Activated T-helper 1 cell treated with anti-CD3 and anti-CD28 coated beads, Interleukin-12 subunit alpha, Interleukin-12 subunit beta, Interleukin-2, Interleukin-4 antibody, amounts not matched to agents 30 ng/mL and 10 ng/mL and 1 ng/mL, durations not matched to agents 14 hours and 24 hours and 36 hours (primary cell): ENCODE data around the gene SCN1B. TPM values are rescaled to one million over a fixed set of nuclear protein-coding genes. Genes with fewer than 3 reads are reported as not detected.
"Not testable (repeated sequence)": the region's sequence is repeated elsewhere in the genome, so short reads cannot be mapped to it uniquely, and the experiment has no call there.

Experiments used
- DNase-seq: peaks from one replicate; pipeline ENCODE4 v3.0.0; 2021; ENCODE audit warnings: low spot score
- H3K27ac Mint-ChIP-seq: one replicate; pipeline ENCODE4 v1.8.0; 2021; ENCODE audit warnings: mild to moderate bottlenecking, mixed read lengths
- H3K27me3 Mint-ChIP-seq: one replicate; pipeline ENCODE4 v1.8.0; 2022; ENCODE audit warnings: mild to moderate bottlenecking, moderate library complexity, mixed read lengths; ENCODE audit not compliant: insufficient read depth
- H3K36me3 Mint-ChIP-seq: one replicate; pipeline ENCODE4 v1.8.0; 2021; ENCODE audit warnings: low read depth, mixed read lengths
- H3K4me1 Mint-ChIP-seq: one replicate; pipeline ENCODE4 v1.8.0; 2021; ENCODE audit warnings: low read depth, mixed read lengths
- H3K4me3 Mint-ChIP-seq: one replicate; pipeline ENCODE4 v1.8.0; 2021; ENCODE audit warnings: mild to moderate bottlenecking, moderate library complexity, mixed read lengths
- H3K9me3 Mint-ChIP-seq: one replicate; pipeline ENCODE4 v1.8.0; 2021; ENCODE audit warnings: mixed read lengths
- intact Hi-C: fragments of 100-400 bp; cut with micrococcal nuclease; formaldehyde crosslinking; loops from one replicate; pipeline ENCODE4 v1.15.1; 2024
- total RNA-seq: library from RNA; stranded (reverse); gene quantifications from 2 replicates; pipeline ENCODE4 v1.2.3, GENCODE V29; 2022

Gene SCN1B
- total RNA-seq, 1 donor from 2014 or later = 1.2 TPM

DNA sequence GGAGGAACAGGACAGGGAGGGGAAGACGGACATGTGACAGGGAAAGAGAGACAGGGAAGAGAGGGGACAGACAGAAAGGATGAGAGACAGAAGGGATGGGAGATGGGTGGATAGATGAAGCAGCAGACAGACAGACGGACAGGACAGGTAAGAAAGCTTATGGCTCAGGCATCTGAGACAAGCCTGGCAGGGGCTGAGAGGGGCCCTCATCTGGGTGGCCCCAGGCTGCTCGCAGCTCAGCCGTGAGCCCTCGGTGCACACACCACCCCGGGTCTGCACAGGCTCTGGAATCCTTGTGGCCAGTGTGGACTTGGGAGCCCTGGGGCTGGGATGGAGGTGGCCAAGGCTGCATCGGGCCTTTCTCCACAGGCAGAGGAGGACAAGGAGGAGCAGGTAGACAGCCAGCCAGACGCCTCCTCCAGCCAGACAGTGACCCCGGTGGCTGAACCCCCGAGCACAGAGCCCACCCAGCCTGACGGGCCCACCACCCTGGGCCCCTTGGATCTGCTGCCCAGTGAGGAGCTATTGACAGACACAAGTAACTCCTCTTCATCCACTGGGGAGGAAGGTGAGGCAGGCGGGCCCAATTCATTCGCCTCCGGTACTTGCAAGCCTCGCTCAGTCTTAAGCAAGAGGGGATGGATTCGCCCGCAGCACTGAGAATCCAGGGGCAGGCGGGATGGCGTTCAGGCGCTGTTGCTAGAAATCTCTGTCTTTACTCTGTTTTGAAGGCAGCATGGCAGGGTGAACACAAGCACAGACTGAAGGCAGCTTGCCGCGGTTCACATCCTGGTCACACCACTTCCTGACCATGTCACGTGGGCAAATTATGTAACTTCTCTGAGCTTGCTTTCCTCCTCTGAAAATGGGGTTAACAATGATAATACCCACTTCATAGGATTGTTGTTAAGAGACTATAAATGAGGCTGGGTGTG is 16.2 kb upstream of the SCN1B start:
- Mint-ChIP-seq H3K9me3 (no peaks in the 10 kb centered on the region), H3K27me3 (no peaks in the 10 kb centered on the region), H3K36me3 (peaks cover 50% of the 10 kb centered on the region), H3K27ac (peak overlapping the region; percentile 77), H3K4me3 (peak overlapping the region; percentile 57), H3K4me1 (peaks cover 49% of the 10 kb centered on the region)
- intact Hi-C loops = loop anchor here (1.0 kb wide), 2 partner anchors 11 to 41 kb away; no protein-coding TSS in a partner anchor
- peak; percentile 51 for DNase-seq

DNA sequence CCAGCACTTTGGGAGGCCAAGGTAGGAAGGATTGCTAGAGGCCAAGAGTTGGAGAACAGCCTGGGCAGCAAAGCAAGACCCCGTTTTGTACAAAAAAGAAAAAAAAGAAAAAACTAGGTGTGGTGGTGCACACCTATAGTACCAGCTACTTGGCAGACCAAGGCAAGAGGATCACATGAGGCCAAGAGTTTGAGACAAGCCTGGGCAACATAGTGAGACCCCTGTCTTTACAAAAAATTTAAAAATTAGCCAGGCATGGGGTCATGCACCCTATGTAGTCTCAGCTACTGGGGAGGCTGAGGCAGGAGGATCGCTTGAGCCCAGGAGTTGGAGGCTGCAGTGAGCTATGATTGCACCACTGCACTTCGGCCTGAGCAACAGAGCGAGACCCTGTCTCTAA is 15.5 kb upstream of the SCN1B start:
- intact Hi-C loops = not testable (repeated sequence)
- peaks cover 54% of the 10 kb centered on the region for H3K36me3 Mint-ChIP-seq
- H3K27ac Mint-ChIP-seq = peak overlapping the region; percentile 77

DNA sequence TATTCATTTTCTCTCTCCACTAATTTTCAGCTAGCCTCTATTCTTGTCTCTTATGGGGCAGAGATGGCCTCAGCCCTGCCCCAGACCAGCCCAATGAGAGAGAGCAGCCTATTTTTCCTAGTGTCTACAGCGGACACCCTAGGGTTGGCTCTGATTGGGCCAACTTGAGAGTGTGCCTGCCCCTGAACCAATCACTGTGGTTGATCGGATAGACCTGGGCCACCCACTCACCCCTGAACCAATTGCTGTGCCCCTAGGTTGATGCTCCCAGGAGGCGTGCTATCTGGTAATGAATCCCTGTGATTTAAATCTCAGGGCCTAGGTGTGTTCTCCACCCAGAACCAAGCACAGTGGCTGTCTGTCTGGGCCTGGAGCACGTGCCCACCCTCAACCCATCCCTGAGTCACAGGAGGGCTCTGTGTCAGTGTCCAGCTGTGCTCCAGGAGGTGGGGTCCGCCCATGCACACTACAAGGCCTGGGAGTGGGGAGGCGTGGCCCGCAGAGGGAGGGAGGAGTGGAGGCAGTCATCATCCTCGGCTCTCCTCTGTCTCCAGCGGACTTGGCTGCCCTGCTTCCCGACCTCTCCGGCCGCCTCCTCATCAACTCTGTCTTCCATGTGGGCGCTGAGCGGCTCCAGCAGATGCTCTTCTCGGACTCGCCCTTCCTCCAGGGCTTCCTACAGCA is 14.9 kb upstream of the SCN1B start:
- Mint-ChIP-seq H3K36me3 (peaks cover 52% of the 10 kb centered on the region), H3K27me3 (no peaks in the 10 kb centered on the region), H3K9me3 (no peaks in the 10 kb centered on the region), H3K4me3 (no peak overlapping the region), H3K4me1 (peaks cover 46% of the 10 kb centered on the region), H3K27ac (no peak overlapping the region)
- no peak for DNase-seq
- intact Hi-C loops = no loop called here

More for the DNA sequence above, 15.5 kb upstream of the SCN1B start:
- DNase-seq, H3K4me3 Mint-ChIP-seq, H3K9me3 Mint-ChIP-seq, H3K27me3 Mint-ChIP-seq: not testable (repeated sequence)
- peaks cover 49% of the 10 kb centered on the region for H3K4me1 Mint-ChIP-seq

DNA sequence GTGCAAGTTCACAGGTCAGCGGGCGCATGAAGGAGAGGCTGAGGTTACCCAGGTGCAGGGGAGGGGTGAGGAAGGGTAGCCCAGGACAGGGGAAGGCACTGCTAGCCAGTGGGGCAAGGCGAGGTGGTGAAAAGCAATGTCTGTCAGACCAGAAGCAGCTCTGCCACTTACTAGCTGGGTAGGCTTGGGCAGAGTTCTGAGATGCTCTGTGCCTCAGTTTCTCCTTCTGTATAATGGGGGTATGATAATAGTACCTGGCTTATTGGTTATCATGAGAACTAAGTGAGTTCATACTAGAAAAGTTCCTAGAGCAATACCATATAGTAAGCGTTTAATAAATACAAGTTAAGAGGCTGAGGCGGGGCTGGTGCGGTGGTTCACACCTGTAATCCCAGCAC is 14.3 kb upstream of the SCN1B start:
- Mint-ChIP-seq H3K4me3 (no peak overlapping the region), H3K27ac (no peak overlapping the region), H3K36me3 (peaks cover 53% of the 10 kb centered on the region), H3K27me3 (no peaks in the 10 kb centered on the region), H3K4me1 (peaks cover 41% of the 10 kb centered on the region), H3K9me3 (no peaks in the 10 kb centered on the region)
- intact Hi-C loops = no loop called here
- DNase-seq = no peak

DNA sequence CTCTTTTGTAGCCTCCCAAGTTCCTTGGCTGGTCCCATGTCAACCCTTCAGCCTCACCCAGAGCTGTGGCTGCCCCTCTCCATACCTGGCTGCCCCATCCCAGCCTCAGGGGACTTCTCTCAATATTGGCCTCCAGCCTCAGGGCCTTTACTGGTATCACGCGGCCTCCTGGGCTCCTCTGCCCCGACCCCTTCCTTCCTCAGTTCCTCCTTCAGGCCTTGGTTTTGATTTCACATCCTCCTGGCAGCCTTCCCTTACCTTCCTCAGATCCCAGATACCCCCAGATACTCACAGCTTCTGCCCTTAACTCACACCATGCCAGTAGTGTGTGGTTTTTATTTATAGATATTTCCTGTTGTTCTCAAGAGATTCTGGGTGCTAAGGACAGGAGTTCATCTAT is 12.8 kb upstream of the SCN1B start:
- H3K27ac Mint-ChIP-seq = peak overlapping the region; percentile 40
- H3K27me3 Mint-ChIP-seq = no peaks in the 10 kb centered on the region
- peaks cover 54% of the 10 kb centered on the region for H3K36me3 Mint-ChIP-seq
- H3K4me3 Mint-ChIP-seq = no peak overlapping the region
- intact Hi-C loops = no loop called here
- peaks cover 27% of the 10 kb centered on the region for H3K4me1 Mint-ChIP-seq
- no peak for DNase-seq
- H3K9me3 Mint-ChIP-seq = no peaks in the 10 kb centered on the region

DNA sequence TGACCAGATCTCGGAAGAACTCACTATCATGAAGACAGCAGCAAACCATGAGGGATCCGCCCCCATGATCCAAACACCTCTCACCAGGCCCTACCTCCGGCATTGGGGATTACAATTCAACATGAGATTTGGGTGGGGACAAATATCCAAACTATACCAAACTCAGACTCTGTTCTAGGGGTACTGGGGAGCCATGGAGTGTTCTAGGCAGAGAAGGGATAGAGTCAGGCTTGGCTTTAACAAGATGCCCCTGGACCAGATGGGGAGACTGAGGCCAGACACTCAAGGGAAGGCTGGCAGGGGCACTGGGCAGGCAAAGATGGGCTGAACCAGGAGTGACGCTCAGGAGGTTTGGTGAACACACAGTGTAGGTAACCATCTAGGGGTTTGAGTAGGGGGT is 11.9 kb upstream of the SCN1B start:
- intact Hi-C loops = no loop called here
- H3K4me3 Mint-ChIP-seq = no peak overlapping the region
- H3K4me1 Mint-ChIP-seq = peaks cover 18% of the 10 kb centered on the region
- no peaks in the 10 kb centered on the region for H3K9me3 Mint-ChIP-seq
- no peak for DNase-seq
- no peak overlapping the region for H3K27ac Mint-ChIP-seq
- peaks cover 51% of the 10 kb centered on the region for H3K36me3 Mint-ChIP-seq
- H3K27me3 Mint-ChIP-seq = no peaks in the 10 kb centered on the region

DNA sequence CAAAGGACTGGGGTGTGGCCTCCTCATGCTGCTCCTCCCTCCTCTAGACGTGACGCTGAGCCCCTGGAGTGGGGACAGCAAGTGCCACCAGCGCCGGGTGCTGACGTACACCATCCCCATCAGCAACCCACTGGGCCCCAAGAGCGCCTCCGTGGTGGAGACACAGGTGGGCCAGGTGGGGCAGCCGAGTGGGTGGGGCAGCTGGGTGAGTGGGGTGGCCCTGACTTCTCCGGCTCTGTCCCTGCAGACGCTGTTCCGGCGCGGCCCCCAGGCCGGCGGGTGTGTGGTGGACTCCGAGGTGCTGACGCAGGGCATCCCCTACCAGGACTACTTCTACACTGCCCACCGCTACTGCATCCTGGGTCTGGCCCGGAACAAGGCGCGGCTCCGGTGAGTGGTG is 11.1 kb upstream of the SCN1B start:
- intact Hi-C loops = no loop called here
- no peak overlapping the region for H3K27ac Mint-ChIP-seq
- H3K4me1 Mint-ChIP-seq = peaks cover 10% of the 10 kb centered on the region
- no peak for DNase-seq
- no peaks in the 10 kb centered on the region for H3K27me3 Mint-ChIP-seq
- H3K4me3 Mint-ChIP-seq = no peak overlapping the region
- no peaks in the 10 kb centered on the region for H3K9me3 Mint-ChIP-seq
- H3K36me3 Mint-ChIP-seq = peaks cover 46% of the 10 kb centered on the region

DNA sequence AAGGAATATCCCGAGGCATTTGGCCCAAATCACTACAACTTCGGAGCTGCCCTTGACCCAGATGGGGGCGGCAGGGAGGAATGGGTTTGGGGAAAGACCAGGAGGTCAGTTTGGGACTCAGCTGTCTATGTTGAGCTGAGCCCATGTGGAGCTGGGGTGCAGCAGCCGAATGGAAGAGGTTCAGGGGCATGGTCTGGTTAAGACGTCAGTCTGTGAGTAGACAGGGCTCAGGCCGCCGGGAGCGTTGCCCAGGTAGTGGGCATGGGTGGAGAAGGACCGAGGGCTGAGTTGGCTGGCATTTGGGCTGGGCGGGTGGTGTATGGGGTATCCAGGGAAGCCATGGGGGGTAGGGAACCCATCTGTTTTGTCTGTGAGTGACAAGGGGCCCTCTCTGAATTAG is 9.3 kb upstream of the SCN1B start:
- H3K4me1 Mint-ChIP-seq = no peaks in the 10 kb centered on the region
- H3K4me3 Mint-ChIP-seq = no peak overlapping the region
- H3K27me3 Mint-ChIP-seq = no peaks in the 10 kb centered on the region
- DNase-seq = no peak
- peak overlapping the region; percentile 2 for H3K27ac Mint-ChIP-seq
- no peaks in the 10 kb centered on the region for H3K9me3 Mint-ChIP-seq
- peaks cover 45% of the 10 kb centered on the region for H3K36me3 Mint-ChIP-seq
- intact Hi-C loops = no loop called here

DNA sequence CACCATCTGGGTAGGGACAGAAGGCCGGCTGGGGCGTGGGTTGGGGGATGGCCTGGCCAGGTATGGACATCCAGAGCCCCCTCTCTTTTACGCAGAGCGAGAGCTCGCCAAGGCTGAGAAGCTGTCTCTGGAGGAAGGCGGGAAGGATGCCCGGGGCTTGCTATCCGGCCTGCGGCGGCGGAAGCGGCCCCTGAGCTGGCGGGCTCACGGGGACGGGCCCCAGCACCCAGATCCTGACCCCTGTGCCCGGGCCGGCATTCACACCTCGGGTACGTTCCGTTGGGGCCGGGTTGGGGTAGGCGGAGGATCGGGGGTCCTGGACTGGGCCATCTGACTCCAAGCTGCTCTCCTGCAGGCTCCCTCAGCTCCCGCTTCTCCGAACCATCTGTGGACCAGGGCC is 8.7 kb upstream of the SCN1B start:
- no peaks in the 10 kb centered on the region for H3K27me3 Mint-ChIP-seq
- H3K36me3 Mint-ChIP-seq = peaks cover 45% of the 10 kb centered on the region
- H3K9me3 Mint-ChIP-seq = no peaks in the 10 kb centered on the region
- no peak overlapping the region for H3K27ac Mint-ChIP-seq
- DNase-seq = no peak
- intact Hi-C loops = no loop called here
- no peak overlapping the region for H3K4me3 Mint-ChIP-seq
- no peaks in the 10 kb centered on the region for H3K4me1 Mint-ChIP-seq

DNA sequence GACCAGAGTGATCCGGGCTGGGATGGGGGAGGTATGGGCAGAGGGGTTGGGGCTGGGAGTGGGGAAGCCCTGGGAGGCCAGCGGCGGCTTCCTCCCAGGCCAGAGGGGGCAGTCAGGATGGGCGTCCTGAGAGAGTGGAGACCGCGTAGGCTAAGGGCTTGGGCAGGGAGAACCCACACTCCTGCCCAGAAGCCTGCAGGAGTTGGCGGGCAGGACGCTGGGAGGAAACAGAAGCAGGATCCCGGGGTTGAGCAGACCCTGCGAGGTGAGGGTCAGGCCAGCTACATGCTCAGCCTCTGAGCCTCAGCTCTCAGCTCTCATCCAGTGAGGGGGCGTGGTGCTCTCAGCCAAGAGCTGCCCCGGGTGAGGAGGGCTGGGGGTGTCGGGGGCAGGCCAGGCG is 7.8 kb upstream of the SCN1B start:
- Mint-ChIP-seq H3K9me3 (no peaks in the 10 kb centered on the region), H3K27ac (no peak overlapping the region), H3K4me3 (no peak overlapping the region), H3K27me3 (no peaks in the 10 kb centered on the region), H3K36me3 (peaks cover 45% of the 10 kb centered on the region), H3K4me1 (no peaks in the 10 kb centered on the region)
- DNase-seq = no peak
- intact Hi-C loops = no loop called here

DNA sequence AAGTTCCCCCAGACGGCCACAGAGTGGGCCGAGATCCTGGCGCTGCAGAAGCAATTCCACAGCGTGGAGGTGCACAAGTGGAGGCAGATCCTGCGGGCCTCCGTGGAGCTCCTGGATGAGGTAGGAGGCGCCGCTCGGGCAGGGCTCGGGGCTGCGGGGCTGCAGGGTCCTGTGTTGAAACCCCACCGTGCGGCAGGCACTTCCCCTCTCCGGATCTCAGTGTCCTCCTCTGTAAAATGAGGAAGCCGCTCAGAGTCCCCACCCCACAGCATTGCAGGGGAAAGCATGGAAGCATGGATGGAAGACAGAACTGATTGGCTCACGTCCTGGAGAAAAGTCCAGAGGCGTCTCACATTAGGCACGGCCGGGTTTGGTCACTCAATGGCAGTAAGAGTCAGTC is 6.8 kb upstream of the SCN1B start:
- no peaks in the 10 kb centered on the region for H3K4me1 Mint-ChIP-seq
- peaks cover 43% of the 10 kb centered on the region for H3K36me3 Mint-ChIP-seq
- no peaks in the 10 kb centered on the region for H3K27me3 Mint-ChIP-seq
- H3K9me3 Mint-ChIP-seq = no peaks in the 10 kb centered on the region
- intact Hi-C loops = no loop called here
- H3K27ac Mint-ChIP-seq = no peak overlapping the region
- H3K4me3 Mint-ChIP-seq = no peak overlapping the region
- no peak for DNase-seq

DNA sequence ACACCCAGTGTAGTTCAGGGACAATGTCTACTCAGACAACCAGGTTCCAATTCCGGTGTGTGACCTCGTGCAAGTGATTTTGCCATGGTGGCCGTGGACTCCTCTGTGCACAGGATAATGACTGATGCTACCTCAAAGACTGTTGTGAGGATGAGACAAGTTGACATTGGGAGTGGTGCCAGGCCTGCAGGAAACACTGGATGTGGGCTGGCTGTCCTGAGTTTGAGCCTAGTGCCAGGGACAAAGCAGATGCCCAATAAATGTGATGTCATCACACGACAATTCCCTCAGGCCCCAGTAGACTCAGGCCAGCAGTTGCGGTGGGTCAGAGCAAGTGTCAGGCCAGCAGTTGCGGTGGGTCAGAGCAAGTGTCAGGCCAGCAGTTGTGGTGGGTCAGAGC is 6.2 kb upstream of the SCN1B start:
- Mint-ChIP-seq H3K27me3 (no peaks in the 10 kb centered on the region), H3K9me3 (no peaks in the 10 kb centered on the region), H3K4me3 (no peak overlapping the region), H3K4me1 (no peaks in the 10 kb centered on the region), H3K36me3 (peaks cover 42% of the 10 kb centered on the region), H3K27ac (no peak overlapping the region)
- intact Hi-C loops = no loop called here
- no peak for DNase-seq

DNA sequence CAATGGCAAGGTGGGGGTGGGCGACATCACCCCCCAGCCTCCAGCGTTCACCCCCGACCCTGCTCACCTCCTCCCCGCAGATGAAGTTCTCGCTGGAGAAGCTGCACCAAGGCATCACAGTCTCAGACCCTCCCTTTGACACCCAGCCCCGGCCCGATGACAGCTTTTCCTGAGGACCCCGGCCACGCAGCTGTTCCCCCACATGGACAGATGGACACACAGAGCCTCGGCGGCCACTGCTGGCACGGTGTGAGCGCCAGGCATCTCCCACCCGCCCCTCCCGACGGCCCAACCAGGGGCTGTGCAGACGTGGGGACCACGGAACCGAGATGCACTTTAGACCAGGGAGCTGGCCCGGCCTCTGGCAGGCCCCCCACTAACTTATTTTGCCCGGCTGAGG is 4.3 kb upstream of the SCN1B start:
- Mint-ChIP-seq H3K27me3 (no peaks in the 10 kb centered on the region), H3K9me3 (no peaks in the 10 kb centered on the region), H3K27ac (no peak overlapping the region), H3K36me3 (peaks cover 32% of the 10 kb centered on the region), H3K4me1 (no peaks in the 10 kb centered on the region), H3K4me3 (no peak overlapping the region)
- intact Hi-C loops = no loop called here
- no peak for DNase-seq
